ENCODE measurements around the gene ITPR1. TPM values are rescaled to one million over a fixed set of nuclear protein-coding genes. Genes with fewer than 3 reads are reported as not detected.

Gene ITPR1
- polyA plus RNA-seq, 6 donors from 2014 or later, result 54.8 to 110 (median 87.3) TPM

DNA sequence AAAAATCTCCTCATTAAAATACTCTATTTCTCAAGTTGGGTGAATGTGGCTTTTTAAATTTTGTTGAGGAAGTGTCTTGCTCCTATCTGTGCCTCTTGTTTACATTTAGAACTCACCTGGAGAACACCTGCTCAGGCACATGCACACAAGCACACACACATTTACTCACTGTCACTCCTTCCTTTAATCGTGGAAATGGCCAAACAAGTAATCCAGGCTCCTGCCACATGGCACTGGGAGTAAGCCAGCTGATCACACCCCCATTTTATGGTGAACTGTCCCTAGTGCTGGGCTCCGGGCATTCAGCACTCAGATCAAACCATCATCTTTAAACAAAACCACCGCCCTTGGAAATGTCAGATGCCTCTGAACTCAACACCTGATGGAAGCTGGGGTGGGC lies 281.4 kb downstream of the ITPR1 start:
- peak overlapping the region in 1 of 8 donors; percentile 1 for H3K4me3 Mint-ChIP-seq
- DNase-seq (no peak), ATAC-seq (ENCODE audit: low read depth in 2 of 2) (no peak)
- no peaks in the 10 kb centered on the region for H3K9me3 Mint-ChIP-seq
- H3K4me1 Mint-ChIP-seq, result peaks cover 0 to 4% (median 4%) of the 10 kb centered on the region in 3 donors
- peak overlapping the region in 2 of 6 donors; percentile 22 to 42 for H3K27ac Mint-ChIP-seq
- H3K27me3 Mint-ChIP-seq, result no peaks in the 10 kb centered on the region
- peaks cover 19 to 33% of the 10 kb centered on the region in 2 donors for H3K36me3 Mint-ChIP-seq

DNA sequence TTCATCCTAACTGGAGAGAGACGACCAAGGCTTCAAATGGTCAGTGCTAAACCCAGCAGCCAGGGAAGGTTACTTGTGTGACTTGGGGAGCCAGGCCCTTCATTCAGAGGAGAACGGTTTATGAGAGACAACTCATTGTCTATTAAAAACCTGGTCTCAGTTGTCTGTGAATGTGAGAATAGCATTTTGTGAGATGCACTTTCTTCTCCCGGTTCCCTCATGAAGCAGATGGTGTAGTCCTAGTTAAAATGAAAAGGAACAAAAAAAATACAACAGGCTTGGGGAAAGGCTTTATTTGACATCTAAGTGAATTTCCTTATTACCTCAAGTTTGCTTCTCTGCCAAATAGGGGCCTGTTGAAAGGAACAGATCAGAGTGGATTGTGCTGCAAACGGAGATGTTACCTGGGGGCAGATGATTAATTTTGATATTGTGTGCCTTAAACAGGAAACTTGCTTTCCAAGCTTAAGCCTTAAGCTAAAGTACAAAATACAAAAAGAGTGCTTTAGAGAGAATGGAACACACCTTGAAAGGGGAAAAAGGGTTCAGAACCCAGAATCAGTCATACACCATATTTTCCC lies 283.3 kb downstream of the ITPR1 start:
- DNase-seq, result no peak
- Mint-ChIP-seq H3K9me3 (no peaks in the 10 kb centered on the region), H3K27me3 (no peaks in the 10 kb centered on the region), H3K27ac (peak overlapping the region in 2 of 6 donors; percentile 11 to 22), H3K36me3 (peaks cover 30 to 42% of the 10 kb centered on the region in 2 donors), H3K4me1 (peaks cover 0 to 4% (median 4%) of the 10 kb centered on the region in 3 donors), H3K4me3 (no peak overlapping the region)
- no peak for ATAC-seq (ENCODE audit: low read depth in 2 of 2)

DNA sequence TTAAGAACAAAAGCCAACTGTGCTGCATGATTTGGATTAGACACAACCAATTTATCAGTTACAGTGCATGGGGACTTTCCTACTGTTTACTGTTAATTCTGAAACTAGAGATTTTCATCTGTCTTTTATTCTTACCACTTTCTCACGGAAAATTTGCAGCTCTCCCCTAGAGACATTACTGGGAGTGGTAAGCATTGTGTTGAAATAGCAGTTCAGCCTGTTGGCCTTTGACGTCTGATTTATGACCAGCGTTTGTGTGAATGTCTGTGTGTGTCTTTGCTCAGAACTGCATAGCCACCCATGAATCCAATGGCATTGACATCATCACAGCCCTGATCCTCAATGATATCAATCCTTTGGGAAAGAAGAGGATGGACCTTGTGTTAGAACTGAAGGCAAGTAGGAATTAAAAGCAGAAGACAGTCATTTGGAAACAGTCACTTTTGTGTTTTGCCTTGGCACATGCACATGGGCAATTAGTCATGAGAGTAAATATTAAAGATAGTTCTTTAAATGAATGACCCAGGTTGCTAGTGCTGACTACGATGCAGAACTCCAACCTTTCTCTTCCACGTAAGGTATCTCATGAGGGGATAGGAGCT lies 283.9 kb downstream of the ITPR1 start:
- Mint-ChIP-seq H3K4me1 (peaks cover 0 to 4% (median 4%) of the 10 kb centered on the region in 3 donors), H3K9me3 (no peaks in the 10 kb centered on the region), H3K4me3 (no peak overlapping the region), H3K36me3 (peaks cover 30 to 45% of the 10 kb centered on the region in 2 donors), H3K27ac (no peak overlapping the region), H3K27me3 (no peaks in the 10 kb centered on the region)
- ATAC-seq (ENCODE audit: low read depth in 2 of 2) (no peak), DNase-seq (no peak)

DNA sequence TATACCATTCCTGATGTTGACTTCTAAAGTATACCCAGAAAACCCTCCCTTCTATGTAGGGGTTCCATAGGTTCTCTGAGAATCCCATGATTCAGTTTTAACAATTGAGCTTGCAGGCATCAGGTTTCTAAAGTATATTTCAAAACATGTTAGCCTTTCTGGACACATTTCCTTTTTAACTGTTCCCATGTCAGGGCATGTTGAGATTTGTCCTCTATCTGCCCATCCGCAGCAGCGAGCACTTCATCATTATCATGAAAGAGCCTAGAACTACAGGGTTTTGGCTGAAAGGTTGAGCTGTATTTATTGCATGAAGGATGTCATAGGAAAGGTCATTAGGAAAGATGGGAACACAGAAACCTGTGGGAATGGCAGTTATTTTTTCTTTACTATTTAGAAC lies 285.0 kb downstream of the ITPR1 start:
- no peaks in the 10 kb centered on the region for H3K27me3 Mint-ChIP-seq
- H3K27ac Mint-ChIP-seq, result peak overlapping the region in 1 of 6 donors; percentile 12
- H3K36me3 Mint-ChIP-seq, result peaks cover 30 to 48% of the 10 kb centered on the region in 2 donors
- no peak for ATAC-seq (ENCODE audit: low read depth in 2 of 2)
- no peak overlapping the region for H3K4me3 Mint-ChIP-seq
- DNase-seq, result no peak
- H3K9me3 Mint-ChIP-seq, result no peaks in the 10 kb centered on the region
- peaks cover 0 to 4% (median 0%) of the 10 kb centered on the region in 3 donors for H3K4me1 Mint-ChIP-seq

DNA sequence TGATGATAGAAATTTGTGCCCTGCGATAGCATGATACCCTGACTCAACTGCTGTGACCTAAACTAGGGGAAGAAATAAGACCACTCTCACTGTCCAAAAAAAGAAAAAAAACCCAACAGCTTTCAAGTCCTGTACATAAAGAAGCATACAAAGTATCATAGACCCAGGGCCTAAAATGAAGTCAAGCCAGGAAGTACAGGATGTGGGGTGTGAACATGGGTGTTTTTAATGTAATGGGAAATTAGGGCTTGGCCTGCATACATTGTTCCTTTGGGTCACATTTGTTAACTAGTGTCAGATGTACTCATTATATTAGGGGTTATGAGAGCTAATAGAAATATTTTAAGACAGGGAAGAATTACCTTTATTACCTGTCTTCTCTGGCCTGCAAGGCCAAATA lies 285.6 kb downstream of the ITPR1 start:
- Mint-ChIP-seq H3K4me3 (no peak overlapping the region), H3K27ac (peak overlapping the region in 2 of 6 donors; percentile 8 to 47), H3K27me3 (no peaks in the 10 kb centered on the region), H3K36me3 (peaks cover 34 to 52% of the 10 kb centered on the region in 2 donors), H3K4me1 (peaks cover 0 to 4% (median under 1%) of the 10 kb centered on the region in 3 donors), H3K9me3 (no peaks in the 10 kb centered on the region)
- DNase-seq (no peak), ATAC-seq (ENCODE audit: low read depth in 2 of 2) (no peak)

DNA sequence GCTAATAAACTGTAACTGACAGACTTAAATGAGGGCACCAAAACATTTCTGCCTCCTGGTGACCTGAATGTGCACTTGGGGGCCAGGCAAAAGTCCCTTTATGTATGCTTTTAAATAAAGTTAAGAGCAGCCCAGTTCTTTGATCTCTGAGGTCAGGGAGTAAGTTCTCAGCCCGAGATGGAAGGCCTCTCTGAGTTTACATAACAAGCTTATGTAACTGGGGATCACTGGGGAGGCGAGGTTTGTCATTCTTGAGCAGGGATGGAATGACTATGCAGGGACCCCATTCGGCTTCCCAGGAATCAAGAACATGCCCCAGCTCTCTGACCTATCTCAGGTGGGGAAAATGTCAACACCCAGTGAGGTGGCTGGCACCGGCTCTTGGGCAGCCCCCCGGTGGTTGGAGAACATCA lies 287.4 kb downstream of the ITPR1 start:
- H3K27me3 Mint-ChIP-seq, result no peaks in the 10 kb centered on the region
- no peak overlapping the region for H3K4me3 Mint-ChIP-seq
- H3K27ac Mint-ChIP-seq, result peak overlapping the region in 1 of 6 donors; percentile 5
- H3K4me1 Mint-ChIP-seq, result peaks cover 0 to 6% (median 2%) of the 10 kb centered on the region in 3 donors
- no peak for DNase-seq
- H3K36me3 Mint-ChIP-seq, result peaks cover 41 to 58% of the 10 kb centered on the region in 2 donors
- ATAC-seq (ENCODE audit: low read depth in 2 of 2), result no peak
- H3K9me3 Mint-ChIP-seq, result peaks cover 0 to 1% (median 0%) of the 10 kb centered on the region in 7 donors

DNA sequence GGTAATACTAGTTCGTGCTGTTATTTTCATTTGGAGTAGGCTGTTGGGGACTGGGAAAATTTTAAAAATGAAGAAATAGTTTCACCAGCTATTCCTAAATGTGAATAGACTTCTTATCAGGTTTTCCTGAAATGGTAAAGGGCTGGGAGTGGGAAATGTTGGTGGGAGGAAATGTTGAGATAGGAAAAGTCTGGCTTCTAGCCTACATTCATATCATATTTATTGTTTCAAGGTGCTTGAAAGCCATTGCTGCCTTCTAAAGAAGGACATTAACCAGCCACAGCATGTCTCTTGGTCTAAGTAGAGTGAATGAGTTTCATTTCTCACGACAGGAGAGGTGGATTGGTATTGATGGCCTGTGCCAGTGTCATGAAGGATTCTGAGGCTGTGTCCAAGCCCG lies 288.9 kb downstream of the ITPR1 start:
- H3K9me3 Mint-ChIP-seq, result peaks cover 0 to 2% (median 0%) of the 10 kb centered on the region in 7 donors

DNA sequence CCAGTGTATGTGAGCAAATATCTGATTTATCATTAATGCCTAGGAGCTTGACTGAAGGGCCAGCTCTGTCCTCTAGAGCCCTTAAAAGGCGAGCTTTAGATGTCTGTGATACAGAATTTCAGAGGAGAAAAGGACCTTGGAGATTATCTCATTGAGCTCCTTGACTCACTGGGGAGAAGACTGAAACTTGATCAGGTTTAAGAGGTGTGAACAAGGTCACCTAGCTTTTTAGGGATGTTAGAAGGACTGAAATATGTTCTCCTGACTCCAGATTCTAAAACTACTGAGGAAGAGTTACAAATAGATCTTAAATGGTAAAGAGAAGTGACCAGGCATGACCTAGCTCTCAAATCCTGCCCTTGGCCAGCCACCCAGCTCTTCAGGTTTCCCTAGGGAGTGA lies 292.4 kb downstream of the ITPR1 start:
- peaks cover 48 to 63% of the 10 kb centered on the region in 2 donors for H3K36me3 Mint-ChIP-seq
- peak overlapping the region in 2 of 6 donors; percentile 29 to 49 for H3K27ac Mint-ChIP-seq
- H3K4me3 Mint-ChIP-seq, result no peak overlapping the region
- H3K4me1 Mint-ChIP-seq, result peaks cover 0 to 6% (median 3%) of the 10 kb centered on the region in 3 donors
- H3K9me3 Mint-ChIP-seq, result peaks cover 0 to 2% (median 0%) of the 10 kb centered on the region in 7 donors
- ATAC-seq (ENCODE audit: low read depth in 2 of 2) (no peak), DNase-seq (no peak)
- H3K27me3 Mint-ChIP-seq, result no peaks in the 10 kb centered on the region

More for the DNA sequence above, 288.9 kb downstream of the ITPR1 start:
- DNase-seq, result no peak
- Mint-ChIP-seq H3K4me1 (peaks cover 0 to 6% (median 3%) of the 10 kb centered on the region in 3 donors), H3K27me3 (no peaks in the 10 kb centered on the region), H3K27ac (peak overlapping the region in 1 of 6 donors; percentile 44), H3K36me3 (peaks cover 44 to 59% of the 10 kb centered on the region in 2 donors), H3K4me3 (no peak overlapping the region)
- ATAC-seq (ENCODE audit: low read depth in 2 of 2), result no peak

DNA sequence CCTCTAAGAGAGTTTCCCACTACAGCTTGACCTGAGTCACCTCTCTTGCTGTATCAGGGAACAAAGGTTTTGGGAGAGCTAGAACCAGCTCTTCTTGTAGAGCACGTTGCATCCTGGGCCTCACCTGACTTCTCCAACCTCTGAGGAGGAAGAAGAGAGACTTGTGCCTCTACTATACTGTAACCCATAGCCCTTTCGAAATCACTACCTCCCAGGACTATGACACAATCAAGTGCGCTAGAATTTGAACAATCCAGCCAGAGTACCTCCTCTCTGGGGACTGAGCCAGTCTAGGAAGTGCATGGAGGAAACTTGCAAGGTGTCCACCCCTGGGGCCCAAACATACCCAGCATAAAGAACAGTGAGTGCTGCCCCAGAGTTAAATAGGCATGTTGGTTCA lies 293.3 kb downstream of the ITPR1 start:
- Mint-ChIP-seq H3K27me3 (no peaks in the 10 kb centered on the region), H3K9me3 (peaks cover 0 to 2% (median 0%) of the 10 kb centered on the region in 7 donors), H3K4me3 (no peak overlapping the region), H3K27ac (no peak overlapping the region), H3K4me1 (peaks cover 0 to 6% (median 3%) of the 10 kb centered on the region in 3 donors), H3K36me3 (peaks cover 56 to 64% of the 10 kb centered on the region in 2 donors)
- ATAC-seq (ENCODE audit: low read depth in 2 of 2), result no peak
- DNase-seq, result no peak

DNA sequence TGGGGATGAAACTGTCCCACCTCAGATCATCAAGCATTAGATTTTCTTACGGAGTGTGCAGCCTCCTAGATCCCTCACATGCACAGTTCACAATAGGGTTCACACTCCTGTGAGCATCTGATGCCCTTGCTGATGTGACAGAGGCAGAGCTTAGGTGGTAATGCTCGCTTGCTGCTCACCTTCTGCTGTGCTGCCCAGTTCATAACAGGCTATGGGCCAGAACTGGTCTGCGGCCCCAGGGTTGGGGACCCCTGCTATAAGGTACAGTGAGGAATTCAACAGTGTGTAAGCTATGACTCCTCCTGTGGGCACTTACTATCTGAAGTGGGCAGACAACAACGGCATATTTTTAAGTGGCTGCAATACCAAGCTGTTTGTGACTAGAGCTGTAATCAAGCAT lies 298.2 kb downstream of the ITPR1 start:
- DNase-seq, result no peak
- no peaks in the 10 kb centered on the region for H3K4me1 Mint-ChIP-seq
- peak overlapping the region in 3 of 6 donors; percentile 15 to 78 (median 39) for H3K27ac Mint-ChIP-seq
- no peak overlapping the region for H3K4me3 Mint-ChIP-seq
- peaks cover 0 to 7% (median 0%) of the 10 kb centered on the region in 7 donors for H3K9me3 Mint-ChIP-seq
- peaks cover 64% of the 10 kb centered on the region in 2 donors for H3K36me3 Mint-ChIP-seq
- ATAC-seq (ENCODE audit: low read depth in 2 of 2), result no peak
- no peaks in the 10 kb centered on the region for H3K27me3 Mint-ChIP-seq

DNA sequence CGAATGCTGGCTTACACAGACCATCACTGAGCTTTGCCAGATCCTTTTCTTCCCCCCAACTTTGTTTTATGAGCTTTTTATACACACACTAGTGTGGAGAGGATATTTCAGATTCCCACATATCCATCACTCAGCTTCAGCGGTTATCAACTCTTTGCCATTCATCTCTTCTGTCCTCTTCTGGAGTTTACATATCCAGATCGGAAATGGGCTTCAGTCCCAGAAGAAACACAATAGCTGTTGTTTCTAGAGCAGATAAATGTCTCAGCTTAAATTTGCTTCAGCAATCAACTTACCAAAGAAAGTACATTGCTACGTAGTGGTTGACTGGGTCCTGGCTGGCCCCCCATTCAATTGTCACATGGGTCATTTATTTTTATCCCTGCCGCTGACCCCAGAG lies 300.2 kb downstream of the ITPR1 start:
- DNase-seq (no peak), ATAC-seq (ENCODE audit: low read depth in 2 of 2) (no peak)
- no peaks in the 10 kb centered on the region for H3K27me3 Mint-ChIP-seq
- H3K4me1 Mint-ChIP-seq, result no peaks in the 10 kb centered on the region
- H3K27ac Mint-ChIP-seq, result peak overlapping the region in 1 of 6 donors; percentile 48
- peaks cover 73 to 76% of the 10 kb centered on the region in 2 donors for H3K36me3 Mint-ChIP-seq
- H3K9me3 Mint-ChIP-seq, result peaks cover 0 to 22% (median 6%) of the 10 kb centered on the region in 7 donors
- no peak overlapping the region for H3K4me3 Mint-ChIP-seq

DNA sequence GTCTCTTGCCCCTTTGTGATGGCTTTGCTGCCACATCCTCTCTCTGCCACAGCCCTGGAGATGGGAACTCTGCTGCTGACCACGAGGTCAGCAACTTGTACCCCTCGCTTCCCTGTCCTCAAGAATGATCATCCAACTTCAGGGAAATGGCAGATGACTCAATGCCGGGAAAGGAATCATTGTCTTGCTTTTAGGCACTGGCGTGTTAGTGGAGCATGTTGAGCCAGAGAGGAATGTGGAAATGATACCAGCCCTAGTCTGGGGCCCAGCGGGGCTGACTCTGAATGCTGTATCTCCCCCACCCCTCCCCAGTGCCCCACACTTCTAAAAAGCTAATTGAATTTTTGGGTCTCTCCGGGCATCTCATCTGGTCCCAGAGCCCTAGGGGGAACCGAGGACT lies 301.2 kb downstream of the ITPR1 start:
- Mint-ChIP-seq H3K9me3 (peaks cover 0 to 22% (median 6%) of the 10 kb centered on the region in 7 donors), H3K27me3 (no peaks in the 10 kb centered on the region), H3K4me3 (peak overlapping the region in 1 of 8 donors; percentile 57), H3K27ac (peak overlapping the region in 3 of 6 donors; percentile 43 to 75 (median 73)), H3K4me1 (no peaks in the 10 kb centered on the region), H3K36me3 (peaks cover 68 to 72% of the 10 kb centered on the region in 2 donors)
- DNase-seq (no peak), ATAC-seq (ENCODE audit: low read depth in 2 of 2) (no peak)

DNA sequence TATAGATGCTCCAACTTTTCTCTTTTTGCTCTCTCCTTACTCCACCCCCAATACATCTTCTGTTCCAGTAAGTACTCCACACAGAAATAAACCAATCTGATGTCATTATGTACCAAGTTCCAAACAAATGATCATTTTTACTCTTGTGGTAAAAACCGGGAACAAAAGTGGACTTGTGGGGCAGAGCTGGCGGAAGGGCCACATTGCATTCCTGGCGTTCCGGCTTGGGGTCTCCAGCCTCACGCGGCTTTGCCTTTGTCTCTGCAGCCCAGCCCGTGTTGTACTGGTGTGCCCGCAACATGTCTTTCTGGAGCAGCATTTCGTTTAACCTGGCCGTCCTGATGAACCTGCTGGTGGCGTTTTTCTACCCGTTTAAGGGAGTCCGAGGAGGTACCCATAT lies 301.6 kb downstream of the ITPR1 start:
- Mint-ChIP-seq H3K36me3 (peaks cover 72 to 76% of the 10 kb centered on the region in 2 donors), H3K27ac (no peak overlapping the region), H3K9me3 (peaks cover 0 to 22% (median 6%) of the 10 kb centered on the region in 7 donors), H3K4me1 (no peaks in the 10 kb centered on the region), H3K4me3 (peak overlapping the region in 1 of 8 donors; percentile 10), H3K27me3 (no peaks in the 10 kb centered on the region)
- DNase-seq (no peak), ATAC-seq (ENCODE audit: low read depth in 2 of 2) (no peak)

DNA sequence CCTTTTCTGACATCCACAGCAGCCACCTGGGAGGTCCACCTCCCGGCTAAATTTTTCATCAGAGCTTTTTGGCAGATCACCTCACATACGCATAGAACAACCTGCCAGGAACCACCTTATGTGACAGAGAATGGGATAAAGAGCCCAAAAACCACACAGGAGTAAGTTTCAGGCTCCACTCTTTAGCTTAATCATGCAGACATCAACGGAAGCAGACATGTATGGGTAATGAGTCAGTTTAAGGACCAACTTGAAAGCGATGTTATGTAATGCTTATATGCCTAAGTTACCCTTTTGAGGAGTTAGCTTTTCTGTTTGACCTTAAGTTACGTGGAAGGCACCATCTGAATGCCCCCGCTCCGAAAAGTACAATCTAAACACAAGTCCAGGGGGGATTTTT lies 302.8 kb downstream of the ITPR1 start:
- Mint-ChIP-seq H3K4me3 (no peak overlapping the region), H3K9me3 (peaks cover 0 to 22% (median 6%) of the 10 kb centered on the region in 7 donors), H3K36me3 (peaks cover 77% of the 10 kb centered on the region in 2 donors), H3K4me1 (peaks cover 0 to 4% (median 0%) of the 10 kb centered on the region in 3 donors), H3K27me3 (no peaks in the 10 kb centered on the region), H3K27ac (peak overlapping the region in 2 of 6 donors; percentile 57 to 60)
- ATAC-seq (ENCODE audit: low read depth in 2 of 2) (no peak), DNase-seq (no peak)

All from naive B cell (primary cell).